ENCODE results near the gene ADPRHL1. TPM values are rescaled to one million over a fixed set of nuclear protein-coding genes. Genes with fewer than 3 reads are reported as not detected.
A peak's percentile ranks its signal among the peaks of the same experiment; 100 is the strongest.

ADPRHL1 gene
- total RNA-seq, 1 donor from 2014 or later, result 0.22 TPM

DNA sequence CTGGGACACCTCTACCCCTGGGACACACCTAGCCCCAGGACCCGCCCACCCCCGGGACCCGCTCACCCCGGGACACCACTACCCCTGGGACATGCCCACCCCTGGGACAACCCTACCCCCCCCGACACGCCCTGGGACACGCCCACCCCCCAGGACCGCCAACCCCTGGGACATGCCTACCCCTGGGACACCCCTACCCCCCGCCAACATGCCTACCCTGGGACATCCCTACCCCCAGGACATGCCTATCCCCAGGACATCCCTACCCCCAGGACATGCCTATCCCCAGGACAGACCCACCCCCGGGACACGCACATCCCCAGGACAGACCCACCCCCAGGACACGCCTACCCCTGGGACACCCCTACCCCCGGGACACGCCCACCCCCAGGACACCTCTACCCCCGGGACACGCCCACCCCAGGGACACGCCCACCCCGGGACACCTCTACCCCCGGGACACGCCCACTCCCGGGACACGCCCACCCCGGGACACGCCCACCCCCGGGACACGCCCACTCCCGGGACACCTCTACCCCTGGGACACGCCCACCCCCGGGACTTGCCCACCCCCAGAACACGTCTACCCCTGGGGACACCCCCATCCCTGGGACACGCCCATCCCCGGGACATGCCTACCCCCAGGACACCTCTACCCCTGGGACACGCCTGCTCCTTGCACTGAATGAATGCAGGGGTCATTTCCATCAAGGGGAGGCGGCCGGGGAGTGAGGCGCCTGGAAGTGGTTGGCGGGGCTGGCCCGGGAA is 32.3 kb downstream of the ADPRHL1 start:
- H3K4me2 ChIP-seq, result no peak overlapping the region
- no peak for DNase-seq (ENCODE audit: low spot score)
- H3K36me3 ChIP-seq, result no peaks in the 10 kb centered on the region
- H2AFZ ChIP-seq (replicated peaks), result no peak overlapping the region
- H3K27ac ChIP-seq, result no peak overlapping the region
- H3K27ac Mint-ChIP-seq, result no peak overlapping the region
- H3K27me3 Mint-ChIP-seq (ENCODE audit: insufficient read depth, low read depth), result peaks cover 4% of the 10 kb centered on the region
- H3K9me3 Mint-ChIP-seq, result no peaks in the 10 kb centered on the region
- H3K79me2 ChIP-seq (ENCODE audit: low read depth), result no peaks in the 10 kb centered on the region
- no peaks in the 10 kb centered on the region for H3K36me3 Mint-ChIP-seq
- peaks cover 21% of the 10 kb centered on the region for H3K4me1 Mint-ChIP-seq
- H3F3A ChIP-seq (ENCODE audit: low read depth), result peaks cover 4% of the 10 kb centered on the region
- H3K4me3 Mint-ChIP-seq, result no peak overlapping the region
- no peak overlapping the region for H3K9ac ChIP-seq
- no peak overlapping the region for H3K4me3 ChIP-seq
- H4K20me1 ChIP-seq (ENCODE audit: low read depth), result no peaks in the 10 kb centered on the region
- no peaks in the 10 kb centered on the region for H3K9me3 ChIP-seq (ENCODE audit: low read depth)
- TF ChIP-seq EZH2phosphoT487 (IDR thresholded peaks at IDR 0.05) (no peak), EZH2 (IDR thresholded peaks at IDR 0.05) (no peak)
- TF ChIP-seq, protein P1, sequence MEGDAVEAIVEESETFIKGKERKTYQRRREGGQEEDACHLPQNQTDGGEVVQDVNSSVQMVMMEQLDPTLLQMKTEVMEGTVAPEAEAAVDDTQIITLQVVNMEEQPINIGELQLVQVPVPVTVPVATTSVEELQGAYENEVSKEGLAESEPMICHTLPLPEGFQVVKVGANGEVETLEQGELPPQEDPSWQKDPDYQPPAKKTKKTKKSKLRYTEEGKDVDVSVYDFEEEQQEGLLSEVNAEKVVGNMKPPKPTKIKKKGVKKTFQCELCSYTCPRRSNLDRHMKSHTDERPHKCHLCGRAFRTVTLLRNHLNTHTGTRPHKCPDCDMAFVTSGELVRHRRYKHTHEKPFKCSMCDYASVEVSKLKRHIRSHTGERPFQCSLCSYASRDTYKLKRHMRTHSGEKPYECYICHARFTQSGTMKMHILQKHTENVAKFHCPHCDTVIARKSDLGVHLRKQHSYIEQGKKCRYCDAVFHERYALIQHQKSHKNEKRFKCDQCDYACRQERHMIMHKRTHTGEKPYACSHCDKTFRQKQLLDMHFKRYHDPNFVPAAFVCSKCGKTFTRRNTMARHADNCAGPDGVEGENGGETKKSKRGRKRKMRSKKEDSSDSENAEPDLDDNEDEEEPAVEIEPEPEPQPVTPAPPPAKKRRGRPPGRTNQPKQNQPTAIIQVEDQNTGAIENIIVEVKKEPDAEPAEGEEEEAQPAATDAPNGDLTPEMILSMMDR (IDR thresholded peaks at IDR 0.05), result no peak
- peaks cover 6% of the 10 kb centered on the region for H3K4me1 ChIP-seq
- H3K27me3 ChIP-seq, result no peaks in the 10 kb centered on the region

DNA sequence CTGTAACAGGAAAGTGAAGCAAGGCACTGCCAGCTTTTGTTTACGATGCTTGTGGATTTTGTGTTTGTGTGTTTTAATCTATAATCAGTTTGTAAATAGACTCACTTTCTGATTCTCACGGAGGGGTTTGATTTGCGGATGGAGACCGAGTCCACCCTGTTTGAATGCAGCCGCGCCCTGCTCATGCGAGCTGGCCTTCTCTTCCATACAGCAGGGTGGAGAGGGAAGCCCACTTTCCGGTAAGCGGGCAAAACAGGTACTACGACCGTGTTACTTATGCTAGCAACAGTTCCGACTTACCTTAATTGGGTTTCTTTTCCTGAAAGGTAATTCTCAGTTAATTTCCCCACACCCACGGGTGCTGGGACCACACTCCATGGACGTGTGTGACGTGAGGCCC is 33.1 kb downstream of the ADPRHL1 start:
- Histone ChIP-seq H2AFZ (replicated peaks) (no peak overlapping the region), H3K27ac (no peak overlapping the region), H3K4me3 (no peak overlapping the region), H3K9me3 (ENCODE audit: low read depth) (no peaks in the 10 kb centered on the region), H4K20me1 (ENCODE audit: low read depth) (no peaks in the 10 kb centered on the region), H3K79me2 (ENCODE audit: low read depth) (no peaks in the 10 kb centered on the region), H3K4me2 (no peak overlapping the region), H3K4me1 (peaks cover 6% of the 10 kb centered on the region), H3F3A (ENCODE audit: low read depth) (peaks cover 4% of the 10 kb centered on the region), H3K9ac (no peak overlapping the region), H3K36me3 (no peaks in the 10 kb centered on the region), H3K27me3 (no peaks in the 10 kb centered on the region)
- no peak overlapping the region for H3K4me3 Mint-ChIP-seq
- peak overlapping the region; percentile 53 for H3K27ac Mint-ChIP-seq
- H3K27me3 Mint-ChIP-seq (ENCODE audit: insufficient read depth, low read depth), result peaks cover 4% of the 10 kb centered on the region
- H3K36me3 Mint-ChIP-seq, result no peaks in the 10 kb centered on the region
- no peak for TF ChIP-seq EZH2 (IDR thresholded peaks at IDR 0.05)
- TF ChIP-seq EZH2phosphoT487 (IDR thresholded peaks at IDR 0.05), result no peak
- TF ChIP-seq, protein P1 (IDR thresholded peaks at IDR 0.05), result no peak
- peaks cover 21% of the 10 kb centered on the region for H3K4me1 Mint-ChIP-seq
- no peak for DNase-seq (ENCODE audit: low spot score)
- no peaks in the 10 kb centered on the region for H3K9me3 Mint-ChIP-seq

DNA sequence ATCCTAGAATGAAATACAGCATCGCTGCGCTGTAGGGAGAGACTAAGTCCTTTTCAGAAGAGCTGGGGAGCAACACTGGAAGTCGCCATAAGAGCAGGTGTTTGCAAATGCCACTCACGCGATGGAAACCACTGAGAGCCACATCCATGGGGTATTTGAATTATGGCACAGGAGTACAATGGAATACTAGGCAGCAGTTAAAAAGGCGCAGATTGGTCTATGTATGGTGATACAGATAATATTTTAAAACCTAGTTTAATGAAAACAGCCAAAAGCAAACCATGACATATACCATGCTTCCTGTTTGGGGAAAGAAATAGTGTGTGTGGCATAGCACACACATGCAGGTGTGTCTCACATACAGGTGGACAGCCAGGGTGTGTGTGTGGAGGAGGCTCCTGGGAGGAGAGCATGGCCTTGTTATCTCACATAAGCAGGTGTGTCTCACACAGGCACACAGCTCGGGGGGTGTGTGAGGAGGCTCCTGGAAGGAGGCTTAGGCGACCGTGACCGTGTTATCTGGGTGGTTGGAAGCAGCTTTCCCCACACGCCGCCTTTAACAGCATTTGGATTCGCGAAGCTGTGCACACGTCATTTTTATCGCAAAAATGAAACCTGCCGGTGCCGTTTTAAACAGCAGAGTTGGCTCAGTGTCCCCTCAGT is 33.6 kb downstream of the ADPRHL1 start:
- Histone ChIP-seq H3K9ac (no peak overlapping the region), H3K4me2 (no peak overlapping the region), H3K36me3 (no peaks in the 10 kb centered on the region), H4K20me1 (ENCODE audit: low read depth) (no peaks in the 10 kb centered on the region), H3F3A (ENCODE audit: low read depth) (peaks cover 4% of the 10 kb centered on the region), H3K9me3 (ENCODE audit: low read depth) (no peaks in the 10 kb centered on the region), H3K27ac (no peak overlapping the region), H3K27me3 (no peaks in the 10 kb centered on the region), H3K4me1 (peaks cover 6% of the 10 kb centered on the region), H3K79me2 (ENCODE audit: low read depth) (no peaks in the 10 kb centered on the region), H3K4me3 (no peak overlapping the region), H2AFZ (replicated peaks) (no peak overlapping the region)
- Mint-ChIP-seq H3K36me3 (no peaks in the 10 kb centered on the region), H3K27me3 (ENCODE audit: insufficient read depth, low read depth) (peaks cover 5% of the 10 kb centered on the region), H3K27ac (no peak overlapping the region), H3K4me1 (peaks cover 21% of the 10 kb centered on the region), H3K4me3 (no peak overlapping the region), H3K9me3 (no peaks in the 10 kb centered on the region)
- TF ChIP-seq, protein P1 (IDR thresholded peaks at IDR 0.05), result no peak
- TF ChIP-seq EZH2phosphoT487 (IDR thresholded peaks at IDR 0.05), result no peak
- TF ChIP-seq EZH2 (IDR thresholded peaks at IDR 0.05), result no peak
- DNase-seq (ENCODE audit: low spot score), result no peak
